AG09319 (cell line): ENCODE data around the gene PRR13.
A peak's percentile ranks its signal among the peaks of the same experiment; 100 is the strongest.

Experiments used
- DNase-seq: peaks from one replicate; pipeline ENCODE4 v3.0.0-alpha.2; 2010; ENCODE audit warnings: low read depth; ENCODE audit errors: extremely low read depth
- TF ChIP-seq, protein P1 (sequence below): IDR thresholded peaks from 2 replicates; pipeline ENCODE4 v1.5.1; 2011; ENCODE audit warnings: low read depth, mild to moderate bottlenecking, inconsistent platforms, low read length, moderate library complexity

Gene PRR13

GRCh38 chr12:53476769-53477209 lies 35.3 kb downstream of the PRR13 start:
- DNase-seq, result no peak
- TF ChIP-seq, protein P1, sequence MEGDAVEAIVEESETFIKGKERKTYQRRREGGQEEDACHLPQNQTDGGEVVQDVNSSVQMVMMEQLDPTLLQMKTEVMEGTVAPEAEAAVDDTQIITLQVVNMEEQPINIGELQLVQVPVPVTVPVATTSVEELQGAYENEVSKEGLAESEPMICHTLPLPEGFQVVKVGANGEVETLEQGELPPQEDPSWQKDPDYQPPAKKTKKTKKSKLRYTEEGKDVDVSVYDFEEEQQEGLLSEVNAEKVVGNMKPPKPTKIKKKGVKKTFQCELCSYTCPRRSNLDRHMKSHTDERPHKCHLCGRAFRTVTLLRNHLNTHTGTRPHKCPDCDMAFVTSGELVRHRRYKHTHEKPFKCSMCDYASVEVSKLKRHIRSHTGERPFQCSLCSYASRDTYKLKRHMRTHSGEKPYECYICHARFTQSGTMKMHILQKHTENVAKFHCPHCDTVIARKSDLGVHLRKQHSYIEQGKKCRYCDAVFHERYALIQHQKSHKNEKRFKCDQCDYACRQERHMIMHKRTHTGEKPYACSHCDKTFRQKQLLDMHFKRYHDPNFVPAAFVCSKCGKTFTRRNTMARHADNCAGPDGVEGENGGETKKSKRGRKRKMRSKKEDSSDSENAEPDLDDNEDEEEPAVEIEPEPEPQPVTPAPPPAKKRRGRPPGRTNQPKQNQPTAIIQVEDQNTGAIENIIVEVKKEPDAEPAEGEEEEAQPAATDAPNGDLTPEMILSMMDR, result peak; percentile 29

- DNase-seq, result no peak
- TF ChIP-seq, protein P1, result no peak
Observed at GRCh38 chr12:53478865-53479264, 37.3 kb downstream of the PRR13 start.

GRCh38 chr12:53479331-53479730 lies 37.8 kb downstream of the PRR13 start:
- TF ChIP-seq, protein P1, result no peak
- DNase-seq, result no peak

DNA sequence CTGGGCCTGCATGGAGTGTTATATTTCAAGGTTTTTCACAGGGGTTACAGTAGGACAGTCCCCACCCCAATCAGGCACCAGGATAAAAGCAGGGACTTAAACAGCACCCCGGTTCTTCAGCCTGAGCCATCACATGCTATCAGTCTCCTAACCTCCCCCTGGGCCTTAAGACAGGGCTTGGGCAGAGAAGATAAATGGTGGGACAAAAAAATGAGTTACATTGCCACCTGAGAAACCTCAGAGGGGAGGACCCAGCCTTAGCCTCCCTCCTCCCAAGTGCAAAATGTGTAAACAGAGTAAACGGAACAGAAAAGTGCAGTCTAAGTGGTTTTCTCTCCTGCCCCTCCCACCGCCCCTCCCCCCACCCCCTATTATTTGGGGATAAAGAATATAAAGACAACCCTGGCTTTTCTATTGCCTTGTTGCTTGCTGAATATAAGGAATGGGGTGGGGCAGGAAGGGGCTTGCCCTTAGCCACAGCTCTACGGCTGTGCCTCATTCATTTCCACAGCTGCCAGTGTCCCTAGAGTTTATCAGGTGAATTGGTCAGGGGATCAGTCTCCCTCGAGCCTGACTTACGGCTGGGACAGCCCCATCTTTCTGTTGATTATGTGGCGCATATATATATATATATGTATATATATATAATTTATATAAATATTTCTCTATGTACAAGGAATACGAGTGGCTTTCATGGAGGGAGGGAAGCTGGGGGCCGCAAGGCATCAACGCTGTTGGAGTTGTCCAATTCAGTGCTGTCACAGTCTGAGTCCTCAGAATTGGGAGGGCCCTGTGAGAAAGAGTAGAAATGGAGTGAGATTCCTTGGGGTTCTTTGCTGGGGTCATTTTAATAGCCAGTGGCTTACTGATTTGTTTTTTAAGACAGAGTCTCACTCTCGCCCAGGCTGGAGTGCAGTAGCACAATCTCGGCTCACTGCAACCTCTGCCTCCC lies 39.2 kb downstream of the PRR13 start:
- TF ChIP-seq, protein P1, result no peak
- DNase-seq, result no peak

GRCh38 chr12:53481458-53481857 lies 39.9 kb downstream of the PRR13 start:
- DNase-seq, result peak; percentile 54

DNA sequence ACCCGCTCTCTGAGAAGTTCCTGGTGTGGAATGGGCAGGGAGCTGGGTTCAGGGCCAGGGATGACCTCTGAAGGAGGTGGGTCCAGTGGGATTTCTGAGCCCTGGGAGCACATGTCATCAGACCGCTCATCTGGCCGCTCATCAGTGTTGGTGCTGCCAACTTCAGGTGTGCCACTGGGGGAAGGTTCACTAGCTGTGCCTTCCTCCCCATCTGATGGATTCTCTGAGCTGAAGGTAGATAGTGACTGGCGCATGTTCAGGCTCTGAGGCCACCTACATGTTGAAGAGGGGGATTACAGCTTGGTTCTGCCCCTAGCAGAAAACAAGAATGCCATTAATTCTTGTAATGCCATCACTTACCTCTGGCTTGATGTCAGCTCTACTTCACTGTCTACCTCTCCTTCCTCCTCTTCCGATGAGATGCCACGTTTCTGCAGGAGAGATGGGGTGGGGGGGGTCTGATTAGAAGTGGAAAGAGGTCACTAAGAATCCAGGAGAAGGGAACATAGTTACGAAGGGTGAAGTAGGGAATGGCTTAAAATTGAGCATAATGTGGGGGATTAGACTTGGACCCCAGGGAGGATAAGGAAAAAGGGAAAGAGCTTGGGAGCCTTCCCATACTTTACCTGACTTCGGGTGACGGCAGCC lies 40.5 kb downstream of the PRR13 start:
- no peak for DNase-seq

DNA sequence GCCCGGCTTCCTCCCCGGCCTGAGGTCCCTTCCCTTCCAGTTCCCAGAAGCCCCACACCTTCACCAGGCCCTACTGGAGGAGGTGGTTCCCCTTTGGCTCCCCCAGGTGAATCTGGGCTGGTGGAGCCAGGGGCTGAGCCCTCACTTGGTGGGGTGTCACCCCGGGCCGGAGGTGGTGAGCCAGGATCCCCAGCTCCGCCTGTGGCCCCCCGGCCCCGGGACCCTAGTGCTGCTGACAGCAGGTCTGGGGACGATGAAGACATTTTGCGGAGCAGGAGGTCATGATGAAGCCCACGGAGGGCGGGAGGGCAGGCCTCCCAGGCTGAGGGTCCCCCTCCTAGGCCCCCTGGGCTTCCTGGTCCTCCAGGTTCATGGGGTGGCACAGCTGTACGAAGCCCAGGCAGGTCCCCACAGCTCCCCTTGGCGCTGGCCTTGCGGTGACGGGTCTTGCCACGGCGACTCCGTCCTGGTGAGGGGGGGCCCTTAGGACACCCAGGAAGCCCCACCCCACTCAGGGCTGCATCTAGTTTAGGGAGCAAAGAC lies 41.2 kb downstream of the PRR13 start:
- no peak for DNase-seq
- TF ChIP-seq, protein P1, result no peak

More for the DNA sequence above, 40.5 kb downstream of the PRR13 start:
- TF ChIP-seq, protein P1, result no peak; the same call in 1 of the 2 replicates
